GM19023 (cell line): ENCODE measurements around the gene SLC27A2.
"Not testable (repeated sequence)": the region's sequence is repeated elsewhere in the genome, so short reads cannot be mapped to it uniquely, and the experiment has no call there.

Source experiments
- ATAC-seq: cut with Tn5 transposase; IDR thresholded peaks from one replicate; pipeline ENCODE4 v1.9.1; 2021; ENCODE audit warnings: mild to moderate bottlenecking, moderate library complexity; ENCODE audit not compliant: unreplicated experiment

The SLC27A2 gene

DNA sequence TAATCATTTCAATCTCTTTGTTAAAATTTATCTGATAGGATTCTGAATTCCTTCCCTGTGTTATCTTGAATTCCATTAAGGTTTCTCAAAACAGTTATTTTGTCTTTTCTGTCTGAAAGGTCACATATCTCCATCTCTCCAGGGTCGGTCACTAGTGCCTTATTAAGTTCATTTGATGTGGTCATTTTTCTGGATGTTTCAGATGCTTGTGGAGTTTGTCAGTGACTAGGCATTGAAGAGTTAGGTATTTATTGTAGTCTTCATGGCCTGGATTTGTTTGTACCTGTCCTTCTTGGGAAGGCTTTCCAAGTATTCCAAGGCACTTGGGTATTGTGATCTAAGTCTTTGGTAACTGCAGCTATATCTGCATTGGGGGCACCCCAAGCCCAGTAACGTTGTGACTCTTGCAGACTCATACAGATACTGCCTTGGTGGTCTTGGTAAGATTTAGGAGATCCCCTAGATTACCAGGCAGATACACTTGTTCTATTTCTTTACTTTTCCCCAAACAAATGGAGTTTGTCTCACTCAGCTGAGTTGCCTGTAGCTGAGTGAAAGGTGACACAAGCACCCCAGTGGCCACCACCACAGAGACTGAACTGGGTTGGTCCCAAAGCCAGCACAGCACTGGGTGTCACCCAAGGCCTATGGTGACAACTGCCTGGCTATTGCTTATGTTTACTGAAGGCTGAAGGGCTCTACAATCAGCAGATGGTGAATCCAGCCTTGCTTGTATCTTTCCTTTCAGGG, 18.9 kb upstream of the SLC27A2 start:
- ATAC-seq, result no peak

DNA sequence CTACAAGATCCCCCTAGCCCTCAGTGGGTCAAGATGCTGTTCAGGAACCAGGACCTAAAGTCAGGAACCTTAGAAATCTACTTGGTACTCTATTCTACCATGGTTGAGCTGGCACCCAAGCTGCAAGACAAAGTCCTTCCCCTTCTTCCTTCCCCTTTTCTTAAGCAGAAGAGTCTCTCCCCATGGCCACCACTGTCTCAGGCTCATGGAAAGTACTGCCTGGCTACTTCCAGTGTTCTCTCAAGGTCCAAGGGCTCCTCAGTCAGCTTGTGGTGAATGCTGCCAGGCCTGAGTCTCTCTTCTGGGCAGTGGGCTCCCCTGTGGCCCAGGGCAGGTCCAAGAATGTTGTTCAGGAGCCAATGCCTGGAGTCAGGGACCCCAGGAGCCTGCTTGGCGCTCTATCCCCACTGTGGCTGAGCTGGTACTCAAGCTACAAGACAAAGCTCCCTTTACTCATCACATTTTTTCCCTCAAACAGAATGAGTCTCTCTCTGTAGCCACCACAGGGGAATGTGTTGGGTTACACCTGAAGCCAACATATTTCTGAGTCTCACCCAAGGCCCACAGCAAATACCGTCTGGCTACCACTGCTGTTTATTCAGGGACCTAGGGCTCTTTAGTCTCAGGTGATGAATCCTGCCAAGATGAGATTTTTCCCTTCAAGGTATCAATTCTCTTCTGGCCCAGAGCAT, 18.1 kb upstream of the SLC27A2 start:
- ATAC-seq, result no peak

- ATAC-seq, result no peak
Observed at GRCh38 chr15:50164458-50164857, 17.5 kb upstream of the SLC27A2 start.

GRCh38 chr15:50166216-50166615, 15.8 kb upstream of the SLC27A2 start:
- no peak for ATAC-seq

GRCh38 chr15:50167110-50167509, 14.9 kb upstream of the SLC27A2 start:
- ATAC-seq, result no peak

DNA sequence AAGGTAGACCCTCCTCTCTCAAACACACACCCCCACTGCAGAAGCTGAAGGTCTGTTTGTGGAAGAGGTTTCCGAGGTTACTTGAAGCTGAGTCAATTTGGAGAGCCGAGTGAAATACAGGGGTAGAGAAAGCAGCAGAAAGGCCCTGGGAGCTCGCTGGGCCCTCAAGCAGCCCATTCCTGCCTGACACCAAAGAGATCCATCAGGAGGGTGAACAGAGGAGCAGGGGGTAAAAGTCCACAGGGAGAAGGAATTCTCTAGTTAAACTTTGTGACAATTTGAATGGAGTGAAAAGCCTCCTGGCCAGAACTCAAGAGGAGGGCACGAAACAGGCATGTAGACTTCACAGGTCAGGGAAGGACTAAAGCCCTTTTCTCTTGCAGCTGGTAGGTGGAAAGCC, 13.6 kb upstream of the SLC27A2 start:
- no peak for ATAC-seq

GRCh38 chr15:50168783-50169411, 13.1 kb upstream of the SLC27A2 start:
- ATAC-seq, result no peak

DNA sequence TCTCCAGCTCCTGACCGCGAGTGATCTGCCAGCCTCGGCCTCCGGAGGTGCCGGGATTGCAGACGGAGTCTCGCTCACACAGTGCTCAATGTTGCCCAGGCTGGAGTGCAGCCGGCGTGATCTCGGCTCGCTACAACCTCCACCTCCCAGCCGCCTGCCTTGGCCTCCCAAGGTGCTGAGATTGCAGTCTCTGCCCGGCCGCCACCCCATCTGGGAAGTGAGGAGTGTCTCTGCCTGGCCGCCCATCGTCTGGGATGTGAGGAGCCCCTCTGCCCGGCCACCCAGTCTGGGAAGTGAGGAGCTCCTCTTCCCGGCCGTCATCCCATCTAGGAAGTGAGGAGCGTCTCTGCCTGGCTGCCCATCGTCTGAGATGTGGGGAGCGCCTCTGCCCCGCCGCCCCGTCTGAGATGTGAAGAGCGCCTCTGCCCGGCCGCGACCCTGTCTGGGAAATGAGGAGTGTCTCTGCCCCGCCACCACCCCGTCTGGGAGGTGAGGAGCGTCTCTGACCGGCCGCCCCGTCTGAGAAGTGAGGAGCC, 9.6 kb upstream of the SLC27A2 start:
- not testable (repeated sequence) for ATAC-seq

- ATAC-seq, result no peak
Observed at GRCh38 chr15:50176869-50177268, 5.1 kb upstream of the SLC27A2 start.

- ATAC-seq, result no peak
Observed at GRCh38 chr15:50180091-50180490, 1.9 kb upstream of the SLC27A2 start.

GRCh38 chr15:50180582-50180981, 1.4 kb upstream of the SLC27A2 start:
- ATAC-seq, result no peak

- ATAC-seq, result no peak
Observed at GRCh38 chr15:50181201-50181968, 611 bp upstream of the SLC27A2 start.

- peak; percentile 53 for ATAC-seq
Observed at GRCh38 chr15:50182219-50183013, 420 bp downstream of the SLC27A2 start.

DNA sequence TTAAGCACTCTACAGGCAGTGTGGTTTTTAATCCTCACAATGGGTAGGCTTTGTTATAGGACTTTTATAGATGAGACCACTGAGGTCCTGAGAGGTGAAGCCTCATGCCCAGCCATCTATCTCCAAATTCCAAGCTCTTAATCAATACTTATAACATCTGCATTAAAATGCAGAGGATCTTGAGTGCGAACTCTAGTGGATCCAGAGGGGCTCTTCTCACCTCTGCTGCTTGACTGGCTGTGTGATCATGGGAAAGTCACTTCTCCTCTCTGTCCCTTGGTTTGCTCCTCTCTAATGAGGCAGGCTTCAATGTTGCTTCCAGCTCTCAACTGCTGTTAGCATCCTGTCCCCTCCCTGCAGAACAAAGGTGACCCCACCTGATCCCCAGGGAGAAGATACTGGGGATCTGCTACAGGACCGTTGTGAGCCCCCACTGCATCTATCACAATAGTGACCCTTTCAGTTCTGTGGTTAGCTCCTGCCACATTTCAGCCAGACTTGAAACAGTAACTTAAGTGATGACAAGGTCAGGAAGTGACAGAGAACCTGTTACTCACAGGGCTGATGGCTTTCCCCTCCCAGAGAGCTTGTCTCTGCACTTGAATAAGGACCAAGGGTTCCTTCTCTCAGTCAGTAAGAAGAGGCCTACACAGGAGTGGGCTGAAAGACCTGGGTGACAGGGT, 1.3 kb downstream of the SLC27A2 start:
- ATAC-seq, result no peak

GRCh38 chr15:50184863-50185504, 3.0 kb downstream of the SLC27A2 start:
- no peak for ATAC-seq

DNA sequence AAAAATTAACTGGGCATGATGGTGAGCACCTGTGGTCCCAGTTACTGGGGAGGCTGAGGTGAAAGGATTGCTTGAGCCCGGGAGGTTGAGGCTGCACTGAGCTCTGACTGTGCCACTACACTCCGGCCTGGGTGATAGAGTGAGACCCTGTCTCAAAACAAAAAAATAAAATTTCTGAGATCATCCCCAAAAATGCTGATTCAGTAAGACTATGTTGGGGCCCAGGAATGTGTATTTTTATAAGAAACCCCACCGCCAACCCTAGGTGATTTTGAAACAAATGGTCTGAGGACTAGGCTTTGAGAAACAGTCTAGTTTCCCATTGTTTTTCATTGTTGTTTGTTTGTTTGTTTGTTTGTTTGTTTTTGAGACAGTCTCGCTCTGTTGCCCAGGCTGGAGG, 4.1 kb downstream of the SLC27A2 start:
- no peak for ATAC-seq

GRCh38 chr15:50186752-50187151, 4.8 kb downstream of the SLC27A2 start:
- no peak for ATAC-seq

DNA sequence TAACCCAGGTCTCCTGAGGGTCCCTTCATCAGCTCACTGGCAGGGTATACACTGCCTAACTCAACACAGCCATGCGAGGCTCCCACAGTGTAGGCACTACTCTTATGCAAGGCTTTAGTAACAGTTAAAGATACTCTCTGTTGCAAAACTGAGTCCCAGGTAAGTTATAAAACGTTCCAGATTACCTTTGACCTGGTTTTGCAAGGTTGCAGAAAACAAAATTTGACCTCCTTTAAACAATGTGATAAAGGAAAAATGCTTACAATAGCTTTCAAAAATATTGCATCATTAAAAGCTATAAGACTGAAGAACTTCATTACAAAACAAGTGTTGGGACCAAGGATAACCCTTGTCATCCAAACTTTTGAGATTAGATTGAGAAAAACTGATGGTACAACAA, 5.5 kb downstream of the SLC27A2 start:
- ATAC-seq, result no peak

- ATAC-seq, result no peak
Observed at GRCh38 chr15:50187997-50188396, 6.0 kb downstream of the SLC27A2 start.
